Heart left ventricle (tissue), 13 donors: Measurements from ENCODE around the gene AFDN.

Experiments
- POLR2A ChIP-seq, 2 donors: fragments of 450-650 bp; IDR thresholded peaks; one replicate each; pipeline ENCODE4 v1.6.1; 2017; ENCODE audit warnings: antibody characterized with exemption in 2 of 2, mild to moderate bottlenecking in 2 of 2, moderate library complexity in 2 of 2
- TF ChIP-seq, protein P1 (sequence below), 12 donors: fragments of 200-600 bp; sonication (generic) in 4 of 12; IDR thresholded peaks; one replicate each; pipeline versions ENCODE4 v1.5.0 to v1.8.0; 2018 to 2022; ENCODE audit warnings: antibody characterized with exemption in 12 of 12, mild to moderate bottlenecking in 5 of 12
- donor health status: ischemic (EF 13 %, LVEDD 7.1; RV severe dilation, severe dysfunction).
- donor health status: DM: no; HTN: yes; CAD: no.
- donor health status: DM: no; HTN: no; CAD: no.
- donor health status: ischemic (EF 25% LVEDD 6.9; RV normal size, moderate dysfunction).
- donor health status: ischemic (EF 25% LVEDD 5.7; RV mildly dilated, moderate dysfunction).
- donor health status: ischemic (EF 35%, LVEDD 5.7; RV mildly dilated, moderate dysfunction).
- donor health status: nonischemic (EF 11% LVEDD 7.7; RV severe dilation, severe dysfunction).
- donor health status: DM: yes; HTN: yes; CAD: no.
- donor health status: PGD.
- donor health status: ischemic (EF 29% LVEDD 5.4; RV normal size, mild dysfunction).
- donor health status: nonischemic (EF 23%, LVEDD 6.1; RV moderate dilation, normal function).

DNA sequence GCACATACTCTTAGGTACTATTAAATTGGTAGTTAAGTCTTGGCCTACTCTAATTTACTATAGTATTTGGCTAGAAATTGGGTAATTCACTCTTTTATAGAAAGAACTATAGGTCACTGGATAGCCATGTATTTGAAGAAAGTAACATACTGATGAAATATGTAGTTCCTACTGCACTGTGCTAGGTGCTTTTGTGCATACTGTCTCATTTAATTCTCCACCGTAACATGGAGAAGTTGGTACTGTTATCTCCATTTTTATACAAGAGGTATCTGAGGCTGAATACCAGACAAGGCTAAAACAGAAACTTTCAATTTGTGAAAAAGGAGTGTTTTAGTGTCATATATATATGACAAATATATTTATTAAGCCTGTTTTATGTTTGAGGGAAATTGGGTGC, 29.8 kb downstream of the AFDN start:
- no peak for TF ChIP-seq POLR2A (IDR thresholded peaks at IDR 0.05)
- TF ChIP-seq, protein P1, sequence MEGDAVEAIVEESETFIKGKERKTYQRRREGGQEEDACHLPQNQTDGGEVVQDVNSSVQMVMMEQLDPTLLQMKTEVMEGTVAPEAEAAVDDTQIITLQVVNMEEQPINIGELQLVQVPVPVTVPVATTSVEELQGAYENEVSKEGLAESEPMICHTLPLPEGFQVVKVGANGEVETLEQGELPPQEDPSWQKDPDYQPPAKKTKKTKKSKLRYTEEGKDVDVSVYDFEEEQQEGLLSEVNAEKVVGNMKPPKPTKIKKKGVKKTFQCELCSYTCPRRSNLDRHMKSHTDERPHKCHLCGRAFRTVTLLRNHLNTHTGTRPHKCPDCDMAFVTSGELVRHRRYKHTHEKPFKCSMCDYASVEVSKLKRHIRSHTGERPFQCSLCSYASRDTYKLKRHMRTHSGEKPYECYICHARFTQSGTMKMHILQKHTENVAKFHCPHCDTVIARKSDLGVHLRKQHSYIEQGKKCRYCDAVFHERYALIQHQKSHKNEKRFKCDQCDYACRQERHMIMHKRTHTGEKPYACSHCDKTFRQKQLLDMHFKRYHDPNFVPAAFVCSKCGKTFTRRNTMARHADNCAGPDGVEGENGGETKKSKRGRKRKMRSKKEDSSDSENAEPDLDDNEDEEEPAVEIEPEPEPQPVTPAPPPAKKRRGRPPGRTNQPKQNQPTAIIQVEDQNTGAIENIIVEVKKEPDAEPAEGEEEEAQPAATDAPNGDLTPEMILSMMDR (IDR thresholded peaks at IDR 0.05): no peak
